Stomach (tissue), 4 donors: Measurements from ENCODE around the gene MAST4.

Experiments used
- CTCF ChIP-seq, 7 experiments: fragments of 450-650 bp in 4 of 7; fragments of 200-600 bp in 3 of 7; sonication (generic) in 3 of 7; IDR thresholded peaks; one replicate each; pipeline ENCODE4 v1.5.1; 2016 to 2019; ENCODE audit warnings: antibody characterized with exemption in 7 of 7, control low read depth in 2 of 7, mild to moderate bottlenecking in 1 of 7
- EP300 ChIP-seq: sonication (generic); formaldehyde crosslinking; IDR thresholded peaks from one replicate; pipeline ENCODE4 v1.6.1; 2017; ENCODE audit warnings: antibody characterized with exemption
- POLR2A ChIP-seq, 4 donors: fragments of 450-650 bp; IDR thresholded peaks; one replicate each; pipeline ENCODE4 v1.6.1; 2016; ENCODE audit warnings: antibody characterized with exemption in 4 of 4, control low read depth in 2 of 4, mild to moderate bottlenecking in 1 of 4, moderate library complexity in 1 of 4
- POLR2AphosphoS5 ChIP-seq, 3 donors: sonication (generic); formaldehyde crosslinking; IDR thresholded peaks; one replicate each; pipeline ENCODE4 v1.6.1; 2016; ENCODE audit warnings: antibody characterized with exemption in 3 of 3

GRCh38 chr5:66829358-66829674 lies 233.1 kb downstream of the MAST4 start:
- no peak for TF ChIP-seq CTCF (IDR thresholded peaks at IDR 0.05)
- no peak for TF ChIP-seq POLR2A (IDR thresholded peaks at IDR 0.05)
- no peak for TF ChIP-seq EP300
- TF ChIP-seq POLR2AphosphoS5 (IDR thresholded peaks at IDR 0.05), result no peak
